Measurements from ENCODE around the gene AMIGO1. TPM values are rescaled to one million over a fixed set of nuclear protein-coding genes. Genes with fewer than 3 reads are reported as not detected.

AMIGO1 gene
- total and polyA plus RNA-seq, 8 donors = 3.1 to 8.1 (median 3.8) TPM

DNA sequence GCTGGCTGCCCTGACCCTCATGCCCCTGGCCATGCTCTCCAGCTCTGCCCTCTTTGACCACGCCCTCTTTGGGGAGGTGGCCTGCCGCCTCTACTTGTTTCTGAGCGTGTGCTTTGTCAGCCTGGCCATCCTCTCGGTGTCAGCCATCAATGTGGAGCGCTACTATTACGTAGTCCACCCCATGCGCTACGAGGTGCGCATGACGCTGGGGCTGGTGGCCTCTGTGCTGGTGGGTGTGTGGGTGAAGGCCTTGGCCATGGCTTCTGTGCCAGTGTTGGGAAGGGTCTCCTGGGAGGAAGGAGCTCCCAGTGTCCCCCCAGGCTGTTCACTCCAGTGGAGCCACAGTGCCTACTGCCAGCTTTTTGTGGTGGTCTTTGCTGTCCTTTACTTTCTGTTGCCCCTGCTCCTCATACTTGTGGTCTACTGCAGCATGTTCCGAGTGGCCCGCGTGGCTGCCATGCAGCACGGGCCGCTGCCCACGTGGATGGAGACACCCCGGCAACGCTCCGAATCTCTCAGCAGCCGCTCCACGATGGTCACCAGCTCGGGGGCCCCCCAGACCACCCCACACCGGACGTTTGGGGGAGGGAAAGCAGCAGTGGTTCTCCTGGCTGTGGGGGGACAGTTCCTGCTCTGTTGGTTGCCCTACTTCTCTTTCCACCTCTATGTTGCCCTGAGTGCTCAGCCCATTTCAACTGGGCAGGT is 33.9 kb upstream of the AMIGO1 start:
- ATAC-seq (no peak), DNase-seq (no peak)
- H3K9me3 ChIP-seq = no peaks in the 10 kb centered on the region
- H3K36me3 ChIP-seq = no peaks in the 10 kb centered on the region
- peaks cover 13 to 17% of the 10 kb centered on the region in 2 donors for H3K4me1 ChIP-seq
- H3K4me3 ChIP-seq = no peak overlapping the region
- TF ChIP-seq, protein P1, sequence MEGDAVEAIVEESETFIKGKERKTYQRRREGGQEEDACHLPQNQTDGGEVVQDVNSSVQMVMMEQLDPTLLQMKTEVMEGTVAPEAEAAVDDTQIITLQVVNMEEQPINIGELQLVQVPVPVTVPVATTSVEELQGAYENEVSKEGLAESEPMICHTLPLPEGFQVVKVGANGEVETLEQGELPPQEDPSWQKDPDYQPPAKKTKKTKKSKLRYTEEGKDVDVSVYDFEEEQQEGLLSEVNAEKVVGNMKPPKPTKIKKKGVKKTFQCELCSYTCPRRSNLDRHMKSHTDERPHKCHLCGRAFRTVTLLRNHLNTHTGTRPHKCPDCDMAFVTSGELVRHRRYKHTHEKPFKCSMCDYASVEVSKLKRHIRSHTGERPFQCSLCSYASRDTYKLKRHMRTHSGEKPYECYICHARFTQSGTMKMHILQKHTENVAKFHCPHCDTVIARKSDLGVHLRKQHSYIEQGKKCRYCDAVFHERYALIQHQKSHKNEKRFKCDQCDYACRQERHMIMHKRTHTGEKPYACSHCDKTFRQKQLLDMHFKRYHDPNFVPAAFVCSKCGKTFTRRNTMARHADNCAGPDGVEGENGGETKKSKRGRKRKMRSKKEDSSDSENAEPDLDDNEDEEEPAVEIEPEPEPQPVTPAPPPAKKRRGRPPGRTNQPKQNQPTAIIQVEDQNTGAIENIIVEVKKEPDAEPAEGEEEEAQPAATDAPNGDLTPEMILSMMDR (IDR thresholded peaks at IDR 0.05) = no peak
- no peaks in the 10 kb centered on the region for H3K27me3 ChIP-seq
- intact Hi-C loops (cut with DNase I) = loop anchor here in 1 of 2 donors (10.0 kb wide), 2 partner anchors 231 to 441 kb away; partner anchors contain the start of gene AHCYL1
- no peak overlapping the region for H3K27ac ChIP-seq

DNA sequence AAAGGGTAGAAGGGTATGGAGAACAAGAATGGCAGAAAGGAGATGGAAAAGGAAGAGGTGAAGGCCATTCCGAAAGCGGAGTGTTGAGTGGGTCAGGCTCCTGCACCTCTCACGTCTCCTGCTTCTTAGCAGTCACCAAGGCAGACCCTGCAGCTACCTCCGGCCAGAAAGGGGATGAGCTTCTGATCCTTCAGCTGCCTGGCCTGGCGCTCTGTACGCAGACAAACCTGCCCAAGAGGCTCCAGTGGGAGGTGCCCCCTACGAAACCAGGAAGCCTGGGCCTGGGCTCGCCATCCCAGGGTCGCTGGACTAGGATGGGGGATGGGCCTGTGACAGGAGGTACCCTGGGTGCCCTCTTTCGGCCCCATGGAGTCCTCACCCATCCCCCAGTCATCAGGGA is 33.1 kb upstream of the AMIGO1 start:
- Histone ChIP-seq H3K4me1 (peaks cover 13 to 16% of the 10 kb centered on the region in 2 donors), H3K36me3 (no peaks in the 10 kb centered on the region), H3K9me3 (no peaks in the 10 kb centered on the region), H3K27me3 (no peaks in the 10 kb centered on the region), H3K4me3 (no peak overlapping the region), H3K27ac (no peak overlapping the region)
- no peak for DNase-seq
- TF ChIP-seq, protein P1 (IDR thresholded peaks at IDR 0.05) = no peak
- ATAC-seq = no peak
- intact Hi-C loops (cut with DNase I) = loop anchor here in 1 of 2 donors (10.0 kb wide), 2 partner anchors 232 to 442 kb away; partner anchors contain the start of gene AHCYL1

DNA sequence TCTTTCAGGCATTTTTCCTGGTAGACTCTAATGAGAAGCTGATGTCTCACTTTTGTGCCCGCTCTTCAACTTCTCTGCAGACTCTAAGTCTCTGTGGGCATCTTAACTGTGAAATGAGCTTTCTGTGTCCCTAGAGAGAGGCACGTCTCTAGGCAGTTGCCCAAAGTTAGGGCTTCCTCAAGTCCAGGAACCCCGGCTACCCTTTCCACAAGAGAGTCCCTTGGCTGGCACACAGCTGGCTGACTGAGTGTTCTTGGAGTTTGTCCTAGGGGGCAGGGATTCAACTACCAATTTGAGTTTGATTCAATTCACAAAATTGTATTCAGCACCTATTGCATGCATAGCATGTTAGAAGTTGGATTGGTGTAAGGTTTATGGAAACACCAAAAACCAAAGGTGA is 31.6 kb upstream of the AMIGO1 start:
- peaks cover 0 to under 1% of the 10 kb centered on the region in 2 donors for H3K4me1 ChIP-seq
- no peak overlapping the region for H3K27ac ChIP-seq
- ATAC-seq (no peak), DNase-seq (no peak)
- no peak overlapping the region for H3K4me3 ChIP-seq
- no peaks in the 10 kb centered on the region for H3K9me3 ChIP-seq
- H3K27me3 ChIP-seq = no peaks in the 10 kb centered on the region
- H3K36me3 ChIP-seq = no peaks in the 10 kb centered on the region
- intact Hi-C loops (cut with DNase I) = loop anchor here in 1 of 2 donors (10.0 kb wide), 2 partner anchors 234 to 444 kb away; partner anchors contain the start of gene AHCYL1
- TF ChIP-seq, protein P1 (IDR thresholded peaks at IDR 0.05) = no peak

DNA sequence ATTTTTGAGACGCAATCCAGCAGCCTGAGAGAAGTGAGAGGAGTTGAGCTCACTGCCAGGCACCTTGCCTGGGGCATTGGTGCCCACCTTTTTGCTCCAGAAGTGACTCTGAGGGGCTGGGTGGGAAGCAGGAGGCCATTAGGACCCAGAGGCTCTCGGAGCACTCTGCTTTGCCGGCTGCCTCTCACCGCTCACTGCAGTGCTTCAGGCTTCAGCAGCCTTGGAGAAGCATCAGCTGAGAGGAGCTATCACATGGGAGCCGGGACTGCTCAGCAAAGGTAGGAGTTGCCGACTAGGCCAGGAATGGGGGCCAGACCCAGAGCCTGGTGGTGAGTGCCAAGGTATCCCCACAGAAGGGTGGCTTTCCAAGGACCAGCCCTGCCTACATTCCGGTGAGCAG is 30.1 kb upstream of the AMIGO1 start, which contains the start of gene GPR61:
TSS of gene GPR61 (plus strand) at position 197 of the 400 bp plus-strand sequence. CDS start 3,151 bp downstream, outside the sequence.
- Histone ChIP-seq H3K36me3 (no peaks in the 10 kb centered on the region), H3K4me3 (no peak within 1 kb of the TSS), H3K27ac (no peak within 1 kb of the TSS), H3K27me3 (no peaks in the 10 kb centered on the region), H3K4me1 (no peaks in the 10 kb centered on the region), H3K9me3 (no peaks in the 10 kb centered on the region)
- no peak for ATAC-seq
- TF ChIP-seq, protein P1 (IDR thresholded peaks at IDR 0.05) = no peak
- DNase-seq = no peak
- intact Hi-C loops (cut with DNase I) = loop anchor here in 1 of 2 donors (10.0 kb wide), 3 partner anchors 235 to 445 kb away; partner anchors contain the start of gene AHCYL1

DNA sequence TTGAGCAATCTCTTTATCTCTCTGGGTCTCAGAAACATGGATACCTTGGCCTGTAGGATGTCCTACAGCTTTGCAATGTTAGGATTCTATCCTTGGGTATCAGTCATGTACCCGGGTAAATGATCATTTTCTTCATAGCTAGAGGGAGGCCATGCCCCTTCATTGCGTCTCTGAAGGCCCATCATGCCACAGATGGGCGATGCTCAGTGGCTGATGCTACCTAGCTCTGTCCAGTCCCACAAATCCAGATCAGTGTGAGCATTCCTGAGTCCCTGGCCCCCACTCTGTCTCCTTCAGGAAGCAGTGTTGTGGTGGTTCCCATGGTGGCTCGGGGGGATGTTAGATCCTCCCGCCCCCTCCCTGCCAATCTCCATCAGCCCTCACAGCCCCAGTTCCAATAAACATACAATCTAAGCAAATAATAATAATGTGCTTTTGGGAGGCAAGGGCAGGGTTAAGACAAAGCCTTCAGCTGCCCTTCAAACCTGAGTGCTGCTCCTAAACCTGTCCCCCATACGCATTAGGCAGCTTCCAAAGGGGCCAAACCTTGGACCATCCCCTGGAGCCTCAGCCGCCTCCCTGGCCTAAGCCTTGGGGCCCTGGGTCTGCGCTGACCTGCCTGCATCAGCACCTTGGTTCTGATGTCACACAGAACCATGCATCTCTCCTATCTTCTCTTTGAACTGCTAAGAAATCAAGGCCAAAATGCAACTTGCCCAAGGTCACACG is 29.5 kb upstream of the AMIGO1 start:
- no peak for ATAC-seq

More for the DNA sequence above, 29.5 kb upstream of the AMIGO1 start:
- intact Hi-C loops (cut with DNase I) = loop anchor here in 1 of 2 donors (10.0 kb wide), 1 partner anchor 274 kb away; no protein-coding TSS in a partner anchor
- TF ChIP-seq, protein P1 (IDR thresholded peaks at IDR 0.05) = no peak
- Histone ChIP-seq H3K4me1 (no peaks in the 10 kb centered on the region), H3K36me3 (no peaks in the 10 kb centered on the region), H3K27me3 (no peaks in the 10 kb centered on the region), H3K4me3 (no peak overlapping the region), H3K9me3 (no peaks in the 10 kb centered on the region), H3K27ac (no peak overlapping the region)
- DNase-seq = no peak

Measured in left lung (tissue), 10 donors.